Activated CD4-positive, alpha-beta T cell treated with anti-CD3 and anti-CD28 coated beads, Interleukin-2, amount 50 U/mL, for 24 hours (primary cell): ENCODE data around the gene CLEC4F.

ENCODE experiments used
- DNase-seq, 2 donors: peaks; one replicate each; pipeline ENCODE4 v3.0.0-alpha.2; 2020; ENCODE audit warnings: low read depth in 1 of 2, low spot score in 1 of 2

The CLEC4F gene

DNA sequence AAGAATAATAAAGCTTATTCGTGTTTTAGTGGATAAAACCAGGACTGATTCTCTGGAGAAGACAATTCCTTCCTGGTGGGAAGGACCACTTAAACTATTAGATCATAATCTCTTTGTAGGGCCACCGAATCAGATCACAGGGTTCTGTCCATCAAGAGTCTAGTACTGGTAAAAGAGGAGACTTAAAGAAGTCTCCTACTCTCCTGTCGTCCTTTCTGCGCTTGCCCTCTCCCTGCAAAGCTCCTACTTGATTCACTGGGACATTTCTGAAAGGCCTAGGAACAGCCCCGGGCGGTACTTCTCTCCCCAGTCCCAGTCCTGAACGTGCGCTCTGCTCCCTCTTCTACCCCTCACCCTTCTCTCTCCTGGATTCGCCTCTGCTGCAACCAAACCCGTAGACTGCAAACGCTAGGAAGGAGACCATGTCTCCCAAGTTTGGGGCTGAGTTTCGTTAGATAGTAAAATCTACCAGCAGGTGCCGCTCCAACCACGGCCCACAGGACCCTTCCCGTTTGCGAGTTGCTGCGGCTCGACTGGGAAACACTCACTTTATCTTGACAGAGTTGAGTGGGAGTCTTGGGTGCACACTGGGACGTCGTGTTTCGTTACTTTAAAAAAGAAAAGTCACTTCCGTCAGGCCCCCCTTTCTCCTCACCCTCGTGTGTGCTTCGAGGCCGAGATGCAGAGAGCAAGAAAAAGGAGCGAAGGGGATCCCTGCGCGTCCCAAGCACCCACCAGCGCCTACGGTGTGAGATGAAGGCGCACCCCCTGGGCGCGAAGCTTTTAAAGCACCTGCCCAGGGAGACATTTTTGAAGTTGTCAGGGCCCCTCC, 30.9 kb downstream of the CLEC4F start:
- peak; percentile 38 to 62 for DNase-seq

GRCh38 chr2:70785137-70785911, 35.1 kb downstream of the CLEC4F start:
- peak in 1 of 2 donors; percentile 13 for DNase-seq

- DNase-seq, result no peak
Measured at GRCh38 chr2:70784320-70784719, 36.1 kb downstream of the CLEC4F start.

DNA sequence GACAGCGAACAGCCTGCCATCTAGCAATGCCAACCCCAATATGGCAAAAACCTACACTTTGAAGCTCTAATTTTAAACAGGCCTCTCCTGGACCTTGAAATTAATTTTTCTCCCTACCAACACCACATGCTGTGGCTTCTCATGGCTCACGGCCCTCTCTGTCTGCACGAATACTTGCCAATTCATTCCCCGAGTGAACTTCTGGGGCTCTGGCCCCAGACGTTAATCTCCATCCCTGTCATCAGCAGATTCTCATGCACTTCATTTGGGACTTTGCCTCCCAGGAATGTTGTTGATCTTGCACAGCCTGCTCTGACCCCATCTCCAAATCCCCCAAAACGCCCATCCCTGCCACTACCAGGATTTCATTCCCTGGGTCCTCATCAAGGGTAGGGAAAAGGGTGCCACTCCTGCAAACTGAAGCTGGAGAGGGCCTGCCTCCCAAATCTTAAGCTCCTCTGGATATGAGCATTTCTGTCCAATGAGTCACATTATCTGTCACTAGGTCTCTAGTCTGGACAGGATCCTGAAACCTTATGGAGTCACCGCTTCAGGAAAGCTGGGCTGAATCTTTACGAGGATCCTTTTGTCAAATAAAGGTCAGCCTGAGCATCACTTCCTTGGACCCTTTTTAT, 40.4 kb downstream of the CLEC4F start:
- DNase-seq, result no peak

DNA sequence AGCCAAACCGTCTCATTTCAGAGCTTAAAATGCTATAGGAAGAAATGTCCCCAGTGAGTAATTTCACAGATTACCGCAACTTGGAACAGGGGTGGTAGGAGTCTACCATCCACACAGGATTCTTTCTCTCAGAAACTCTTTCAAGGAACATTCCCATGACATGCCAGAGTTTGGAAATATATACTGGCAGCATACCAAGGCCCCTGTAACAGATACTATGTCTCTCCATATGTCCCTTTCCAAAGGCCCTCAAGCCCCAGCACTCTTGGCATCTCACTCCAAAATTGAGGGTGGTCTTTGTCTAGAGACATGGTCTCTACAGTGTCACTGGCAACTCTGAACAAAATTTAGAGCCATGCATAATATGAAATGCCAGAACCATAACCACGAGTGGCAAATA, 40.9 kb downstream of the CLEC4F start:
- DNase-seq, result no peak

DNA sequence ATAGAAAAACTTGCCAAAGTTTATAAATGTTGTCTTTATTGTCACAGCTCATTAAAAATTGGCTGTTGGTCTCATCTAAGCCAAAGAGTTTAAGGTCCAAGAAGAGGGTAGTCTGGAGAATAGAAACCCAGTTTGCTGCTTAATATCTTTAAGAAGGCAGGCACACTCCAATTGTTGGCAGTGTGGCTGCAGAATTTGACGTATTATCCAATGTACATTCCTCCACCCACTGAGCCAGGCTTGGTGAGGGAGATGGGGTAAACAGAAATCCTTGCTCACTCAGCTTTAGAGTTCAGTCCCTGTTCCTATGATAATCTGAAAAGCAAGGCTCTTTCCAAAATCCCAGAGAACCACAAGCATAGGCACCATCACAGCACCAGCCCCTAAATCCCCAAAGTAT, 41.7 kb downstream of the CLEC4F start:
- no peak for DNase-seq

DNA sequence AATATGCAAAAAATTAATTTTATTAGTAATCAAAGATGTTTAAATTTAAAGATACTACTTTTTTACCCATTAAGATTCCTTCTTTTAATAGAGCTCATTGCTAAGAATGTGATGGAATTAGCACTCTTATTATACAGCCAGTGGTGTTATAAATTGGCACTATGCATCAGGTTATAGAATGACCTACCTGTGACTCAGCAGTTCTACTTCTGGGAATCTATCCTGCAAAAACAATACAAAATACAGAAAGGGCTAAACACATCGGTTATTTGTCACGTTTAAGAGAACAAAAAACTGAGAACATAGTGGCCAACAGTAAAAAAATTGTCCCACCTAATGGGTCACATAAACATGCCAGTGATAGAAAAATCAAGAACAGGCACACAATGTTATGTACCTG, 42.9 kb downstream of the CLEC4F start:
- DNase-seq, result no peak

- DNase-seq, result no peak
Measured at GRCh38 chr2:70776266-70776665, 44.1 kb downstream of the CLEC4F start.

DNA sequence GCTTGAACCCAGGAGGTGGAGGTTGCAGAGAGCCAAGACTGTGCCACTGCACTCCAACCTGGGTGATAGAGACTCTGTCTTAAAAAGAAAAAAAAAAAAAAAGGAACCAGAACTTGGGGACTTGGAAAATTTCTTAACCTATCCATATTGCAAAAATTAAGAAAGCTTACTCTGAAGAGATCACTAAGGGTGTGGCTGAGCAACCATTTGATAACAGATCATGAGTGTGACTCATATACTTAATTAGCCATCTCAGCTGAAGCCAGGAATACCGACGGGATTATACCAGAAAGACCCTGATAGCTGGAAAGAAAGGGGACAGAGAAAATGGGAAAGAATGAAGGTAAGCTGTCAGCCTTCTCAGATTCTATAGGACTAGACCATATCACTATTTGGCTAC, 45.3 kb downstream of the CLEC4F start:
- DNase-seq, result no peak

DNA sequence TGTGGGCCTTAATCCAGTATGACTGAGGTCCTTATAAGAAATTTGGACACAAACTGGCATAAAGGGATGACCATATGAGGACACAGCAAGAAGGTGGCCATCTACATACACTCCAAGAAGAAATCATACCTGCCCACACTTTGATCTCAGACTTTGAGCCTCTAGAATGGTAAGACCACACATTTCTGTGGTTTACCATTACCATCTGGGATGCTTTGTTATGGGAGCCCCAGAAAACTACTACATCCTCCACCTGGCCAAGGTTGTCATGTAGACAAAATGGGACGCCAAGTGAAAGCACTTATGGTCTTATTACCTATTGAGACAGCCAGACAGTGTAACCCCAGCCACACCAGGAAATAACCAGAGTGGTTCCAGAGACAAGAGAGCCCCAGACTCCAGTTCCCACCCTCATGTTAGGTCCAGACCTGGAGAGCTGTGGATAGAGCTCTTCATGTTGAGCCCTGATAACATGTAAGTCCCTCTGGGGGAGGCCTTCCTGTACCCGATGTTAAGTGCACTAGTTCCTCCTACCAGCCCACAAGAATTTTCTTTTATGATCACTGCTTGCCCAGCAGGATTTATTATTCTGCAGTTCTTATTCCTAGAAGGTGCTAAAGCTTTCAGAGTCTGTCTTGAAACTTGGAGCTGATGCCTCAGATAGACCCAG, 47.8 kb downstream of the CLEC4F start:
- no peak for DNase-seq

DNA sequence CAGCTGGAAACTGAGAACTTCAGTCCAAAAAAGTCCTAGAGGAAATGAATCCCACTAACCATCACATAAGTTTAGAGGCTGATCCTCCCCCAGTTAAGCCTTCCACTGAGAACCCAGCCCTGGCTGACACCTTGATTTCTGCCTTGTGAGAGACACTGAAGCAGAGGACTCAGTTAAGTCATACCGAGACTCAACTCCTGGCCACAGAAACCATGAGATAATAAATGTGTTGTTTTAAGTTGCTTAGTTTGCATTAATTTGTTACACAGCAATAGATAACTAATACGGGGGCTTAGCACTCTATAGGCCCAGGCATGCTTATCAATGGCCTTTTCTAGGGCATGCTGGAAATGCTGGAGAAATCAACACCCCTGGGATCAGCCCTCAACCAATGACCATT, 49.0 kb downstream of the CLEC4F start:
- DNase-seq, result no peak

DNA sequence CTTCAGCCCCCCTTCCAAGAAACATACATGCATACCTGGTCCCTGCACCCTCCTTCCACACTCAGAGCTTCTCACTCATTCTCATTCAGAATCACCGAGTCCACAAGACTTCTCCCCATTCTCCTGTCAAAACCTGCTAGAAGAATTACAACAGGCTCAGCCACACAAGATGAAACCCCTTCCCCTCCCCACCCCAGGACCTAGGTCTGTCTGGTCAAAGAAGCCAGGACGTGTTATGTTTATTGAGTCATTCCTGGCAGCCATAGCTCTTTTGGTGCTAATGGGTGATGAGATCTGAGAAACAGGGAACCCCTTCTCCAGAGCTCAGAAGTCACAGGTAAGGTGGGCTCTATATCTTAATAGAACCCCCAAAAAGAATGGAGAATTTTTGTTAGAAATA, 50.9 kb downstream of the CLEC4F start:
- DNase-seq, result no peak

GRCh38 chr2:70768590-70769085, 51.8 kb downstream of the CLEC4F start:
- no peak for DNase-seq

- peak in 1 of 2 donors; percentile 25 for DNase-seq
Measured at GRCh38 chr2:70767699-70768589, 52.5 kb downstream of the CLEC4F start, which contains the start of gene ADD2. Gene ADD2, minus strand, starts transcription at chr2:70768200. Its CDS starts 61,792 bp downstream, at chr2:70706408.

- no peak for DNase-seq
Measured at GRCh38 chr2:70767079-70767698, 53.2 kb downstream of the CLEC4F start.

GRCh38 chr2:70766357-70767078, 53.9 kb downstream of the CLEC4F start:
- no peak for DNase-seq

DNA sequence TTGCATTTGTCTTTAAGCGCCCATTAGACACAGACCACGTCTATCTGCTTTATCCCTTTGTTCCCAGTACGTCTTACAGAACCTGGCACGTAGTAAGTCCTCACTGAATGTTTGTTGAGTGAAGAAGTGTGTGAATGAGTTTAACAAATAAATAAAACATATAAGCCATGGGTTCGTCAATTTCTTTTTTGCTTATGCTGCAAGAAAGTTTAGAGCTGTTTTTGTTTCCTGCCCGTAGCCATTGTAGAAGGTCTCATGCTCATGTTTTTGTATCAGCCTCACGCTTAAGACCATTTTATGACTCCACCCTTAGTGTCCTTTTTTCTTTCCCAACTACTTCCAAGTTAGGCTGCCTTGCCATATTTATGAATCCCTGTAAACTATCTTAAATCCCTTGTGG, 54.9 kb downstream of the CLEC4F start:
- no peak for DNase-seq

- DNase-seq, result no peak
Measured at GRCh38 chr2:70759446-70759845, 61.0 kb downstream of the CLEC4F start.
